ELR (cell line): ENCODE measurements around the gene FBXO9.

Experiments used
- DNase-seq: peaks from one replicate; pipeline ENCODE4 v3.0.0-alpha.2; 2015; ENCODE audit warnings: low read depth

The FBXO9 gene

GRCh38 chr6:53065266-53066076 lies at the start of gene FBXO9:
FBXO9 (plus strand) TSS chr6:53065404; CDS start chr6:53065790, 386 bp downstream.
- peak; percentile 70 for DNase-seq

GRCh38 chr6:53015486-53015885 lies 49.7 kb upstream of the FBXO9 start:
- DNase-seq = no peak

- DNase-seq = no peak
Observed at GRCh38 chr6:53018446-53018845, 46.8 kb upstream of the FBXO9 start.

GRCh38 chr6:53020005-53020744 lies 45.0 kb upstream of the FBXO9 start:
- no peak for DNase-seq

GRCh38 chr6:53023323-53023722 lies 41.9 kb upstream of the FBXO9 start:
- no peak for DNase-seq

GRCh38 chr6:53026526-53026925 lies 38.7 kb upstream of the FBXO9 start:
- DNase-seq = no peak

- DNase-seq = no peak
Observed at GRCh38 chr6:53027131-53027718, 38.0 kb upstream of the FBXO9 start.

- no peak for DNase-seq
Observed at GRCh38 chr6:53028467-53028866, 36.7 kb upstream of the FBXO9 start.

GRCh38 chr6:53029257-53029656 lies 35.9 kb upstream of the FBXO9 start:
- no peak for DNase-seq

GRCh38 chr6:53029761-53030160 lies 35.4 kb upstream of the FBXO9 start:
- DNase-seq = no peak

GRCh38 chr6:53031281-53031680 lies 33.9 kb upstream of the FBXO9 start:
- DNase-seq = no peak

- DNase-seq = no peak
Observed at GRCh38 chr6:53032849-53033248, 32.4 kb upstream of the FBXO9 start.

- no peak for DNase-seq
Observed at GRCh38 chr6:53033764-53034163, 31.4 kb upstream of the FBXO9 start.

- no peak for DNase-seq
Observed at GRCh38 chr6:53035549-53036213, 29.5 kb upstream of the FBXO9 start.

- no peak for DNase-seq
Observed at GRCh38 chr6:53038141-53038540, 27.1 kb upstream of the FBXO9 start.

- no peak for DNase-seq
Observed at GRCh38 chr6:53038596-53038995, 26.6 kb upstream of the FBXO9 start.

- DNase-seq = peak; percentile 61
Observed at GRCh38 chr6:53041356-53041755, 23.8 kb upstream of the FBXO9 start.

GRCh38 chr6:53042112-53042511 lies 23.1 kb upstream of the FBXO9 start:
- peak; percentile 95 for DNase-seq

GRCh38 chr6:53043581-53043980 lies 21.6 kb upstream of the FBXO9 start:
- peak; percentile 77 for DNase-seq

GRCh38 chr6:53044071-53044470 lies 21.1 kb upstream of the FBXO9 start:
- DNase-seq = peak; percentile 87

- no peak for DNase-seq
Observed at GRCh38 chr6:53044572-53044971, 20.6 kb upstream of the FBXO9 start.

- DNase-seq = no peak
Observed at GRCh38 chr6:53045891-53046673, 19.1 kb upstream of the FBXO9 start.
